ENCODE measurements around the gene OASL.

The OASL gene

DNA sequence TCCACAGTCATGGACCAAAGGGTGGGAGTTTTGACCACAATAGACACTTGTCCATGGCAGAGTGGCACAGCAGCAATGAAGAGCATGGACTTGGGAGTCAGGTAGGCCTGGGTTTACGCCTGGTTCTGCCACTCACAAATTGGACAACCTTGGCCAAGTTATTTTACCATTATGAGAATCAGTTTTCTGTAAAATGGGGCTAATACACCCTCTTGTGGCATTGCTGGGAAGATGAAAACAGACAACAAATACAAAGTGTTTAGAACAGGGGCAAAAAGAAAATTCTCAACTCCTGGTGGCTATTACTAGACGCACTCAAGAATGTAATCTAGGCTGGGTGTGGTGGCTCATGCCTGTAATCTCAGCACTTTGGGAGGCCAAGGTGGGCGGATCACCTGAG is 25.3 kb downstream of the OASL start:
- DNase-seq: no peak

GRCh38 chr12:121011820-121012219 is 27.2 kb downstream of the OASL start:
- DNase-seq: no peak

DNA sequence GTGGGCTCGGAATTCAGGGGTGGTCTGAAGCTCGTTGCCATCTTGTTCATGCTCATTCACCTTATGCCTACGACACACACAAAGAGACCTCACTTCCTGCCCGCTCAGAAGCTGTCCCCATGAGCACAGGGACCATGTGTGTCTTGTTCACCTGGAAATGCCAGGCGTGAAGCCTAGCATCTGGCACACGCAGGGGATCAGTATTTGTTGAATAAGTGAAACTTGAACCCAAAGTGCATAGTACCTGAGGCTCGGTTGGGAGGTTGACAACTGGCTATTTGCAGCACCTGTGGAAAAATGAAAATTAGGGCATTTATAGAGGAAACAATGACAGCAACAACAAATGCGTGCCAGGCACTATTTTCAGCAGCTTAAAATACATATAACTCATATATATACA is 28.2 kb downstream of the OASL start:
- DNase-seq: no peak

DNA sequence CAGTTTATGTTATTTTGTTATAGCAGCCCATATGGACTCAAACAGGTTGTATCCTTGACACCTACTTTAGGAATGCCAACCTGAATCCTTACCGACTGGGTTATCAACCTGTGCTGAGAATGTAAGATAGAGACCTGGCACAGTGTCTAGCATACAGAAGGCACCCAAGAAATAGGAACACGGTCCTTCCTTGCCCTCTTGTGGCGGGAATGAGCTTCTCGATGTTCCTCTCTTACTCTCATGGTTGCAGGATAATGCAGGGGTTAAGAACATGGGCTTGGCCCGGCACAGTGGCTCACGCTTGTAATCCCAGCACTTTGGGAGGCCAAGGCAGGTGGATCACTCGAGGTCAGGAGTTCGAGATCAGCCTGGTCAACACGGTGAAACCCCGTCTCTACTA is 29.3 kb downstream of the OASL start:
- DNase-seq: no peak

DNA sequence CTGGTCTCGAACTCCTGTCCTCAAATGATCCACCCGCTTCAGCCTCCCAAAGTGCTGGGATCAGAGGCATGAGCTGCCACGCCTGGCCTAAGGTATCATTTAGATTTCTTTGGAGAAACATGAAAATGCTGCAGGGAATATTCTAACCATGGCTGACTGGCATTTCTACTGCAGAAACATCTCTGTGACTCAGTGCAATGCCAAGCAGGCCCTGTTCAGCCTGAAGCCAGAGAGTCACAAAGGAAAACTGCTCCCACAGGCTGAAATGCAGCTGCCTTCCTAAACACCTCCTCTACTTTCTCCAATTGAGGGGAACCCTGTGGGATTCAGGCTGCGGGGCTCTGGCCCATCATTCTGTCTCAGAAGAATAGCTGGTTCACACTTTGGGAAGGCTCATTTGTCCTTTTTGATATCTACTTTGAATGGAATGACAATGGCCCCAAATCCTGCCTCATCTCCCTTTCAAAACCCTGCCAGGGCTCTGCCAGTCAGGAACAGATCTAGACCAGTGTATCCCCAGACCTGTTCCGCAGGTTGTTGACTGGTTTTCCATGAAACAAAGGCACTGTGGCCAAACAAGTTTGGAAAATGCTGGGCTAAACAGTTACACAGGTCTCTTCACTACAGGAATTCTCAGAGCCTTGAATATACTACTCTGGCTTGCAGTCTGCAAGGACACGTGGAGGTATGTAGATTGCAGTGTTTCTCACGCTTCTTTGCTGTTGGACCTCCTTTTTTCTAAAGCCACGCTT is 30.5 kb downstream of the OASL start:
- no peak for DNase-seq

- no peak for DNase-seq
Measured at GRCh38 chr12:121005346-121005815, 33.7 kb downstream of the OASL start.

- no peak for DNase-seq
Measured at GRCh38 chr12:121004253-121004815, 34.7 kb downstream of the OASL start.

DNA sequence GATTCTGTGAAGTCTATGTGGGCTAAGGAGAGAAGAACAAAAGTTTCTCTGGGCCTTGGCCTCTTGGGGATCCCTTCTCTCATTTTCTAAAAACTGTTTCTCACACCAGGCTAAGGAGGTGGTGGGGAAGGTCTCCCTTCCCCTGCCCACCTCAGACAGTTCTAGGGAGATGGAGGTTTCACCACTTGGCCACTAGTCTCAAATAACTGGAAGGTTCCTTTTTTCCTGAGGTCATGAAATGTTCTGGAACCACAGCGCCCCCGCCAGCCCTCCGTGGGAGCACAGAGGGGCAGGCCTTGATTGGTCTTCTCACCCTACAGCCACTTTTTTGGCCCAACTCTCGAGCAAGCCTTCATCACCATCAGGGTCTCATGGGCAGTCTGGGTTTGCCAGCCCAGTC is 35.4 kb downstream of the OASL start:
- DNase-seq: no peak

GRCh38 chr12:121001841-121002483 is 37.1 kb downstream of the OASL start:
- DNase-seq: no peak

GRCh38 chr12:121001060-121001459 is 38.0 kb downstream of the OASL start:
- DNase-seq: no peak

DNA sequence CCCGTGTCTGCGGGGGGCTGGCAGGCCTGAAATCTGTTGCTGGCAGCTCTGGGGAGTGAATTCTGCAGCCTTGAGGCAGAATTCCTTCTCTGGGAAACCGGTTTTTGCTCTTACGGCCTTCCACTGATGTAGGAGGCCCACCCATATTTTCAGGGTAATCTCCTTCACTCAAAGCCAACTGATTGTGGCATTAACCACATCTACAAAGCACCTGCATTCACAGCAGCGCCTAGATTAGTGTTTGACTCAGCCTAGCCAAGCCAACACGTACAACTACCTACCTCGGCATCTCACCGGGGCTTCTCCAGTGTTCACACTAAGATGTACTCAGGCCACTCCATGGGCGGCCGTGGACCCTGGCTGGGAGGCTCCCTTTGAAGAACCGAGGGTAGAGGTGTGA is 38.5 kb downstream of the OASL start:
- DNase-seq: no peak

GRCh38 chr12:120999191-121000120 is 39.6 kb downstream of the OASL start:
- no peak for DNase-seq

DNA sequence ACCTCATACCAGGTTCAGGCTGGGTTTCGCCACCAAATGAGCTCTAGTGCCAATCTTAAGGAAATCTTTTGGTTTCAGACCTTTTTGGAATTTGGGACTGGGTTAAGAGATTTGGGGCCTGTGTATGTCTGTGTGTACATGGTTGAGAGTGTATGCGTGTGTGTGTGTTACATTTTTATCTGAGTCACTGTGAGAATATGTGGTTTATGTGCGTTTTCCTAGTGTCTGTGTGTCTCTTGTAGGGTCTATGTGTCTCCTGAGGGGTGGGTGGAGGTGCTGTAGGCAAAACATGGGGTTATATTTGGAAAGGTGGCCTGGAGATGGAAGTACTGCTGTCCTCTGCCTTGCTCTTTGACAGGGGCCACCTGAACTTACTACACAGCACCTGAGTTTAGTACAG is 40.6 kb downstream of the OASL start:
- no peak for DNase-seq

GRCh38 chr12:120997448-120997847 is 41.6 kb downstream of the OASL start:
- no peak for DNase-seq

GRCh38 chr12:120996133-120996746 is 42.8 kb downstream of the OASL start:
- no peak for DNase-seq

- no peak for DNase-seq
Measured at GRCh38 chr12:120994589-120995337, 44.3 kb downstream of the OASL start.

DNA sequence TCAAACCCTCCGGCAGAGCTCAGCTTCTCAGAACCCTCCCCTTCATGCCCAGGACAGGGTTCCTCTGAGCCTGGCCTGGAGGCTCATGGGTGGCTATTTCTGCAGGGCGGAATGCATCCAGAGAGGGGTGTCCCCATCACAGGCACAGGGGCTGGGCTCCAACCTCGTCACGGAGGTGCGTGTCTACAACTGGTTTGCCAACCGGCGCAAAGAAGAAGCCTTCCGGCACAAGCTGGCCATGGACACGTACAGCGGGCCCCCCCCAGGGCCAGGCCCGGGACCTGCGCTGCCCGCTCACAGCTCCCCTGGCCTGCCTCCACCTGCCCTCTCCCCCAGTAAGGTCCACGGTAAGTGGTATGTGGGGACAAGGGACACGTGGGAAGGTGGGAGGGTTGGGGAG is 45.0 kb downstream of the OASL start:
- no peak for DNase-seq

- no peak for DNase-seq
Measured at GRCh38 chr12:120993496-120993895, 45.5 kb downstream of the OASL start.

GRCh38 chr12:120992989-120993388 is 46.1 kb downstream of the OASL start:
- DNase-seq: no peak

GRCh38 chr12:120991965-120992364 is 47.1 kb downstream of the OASL start:
- DNase-seq: no peak

DNA sequence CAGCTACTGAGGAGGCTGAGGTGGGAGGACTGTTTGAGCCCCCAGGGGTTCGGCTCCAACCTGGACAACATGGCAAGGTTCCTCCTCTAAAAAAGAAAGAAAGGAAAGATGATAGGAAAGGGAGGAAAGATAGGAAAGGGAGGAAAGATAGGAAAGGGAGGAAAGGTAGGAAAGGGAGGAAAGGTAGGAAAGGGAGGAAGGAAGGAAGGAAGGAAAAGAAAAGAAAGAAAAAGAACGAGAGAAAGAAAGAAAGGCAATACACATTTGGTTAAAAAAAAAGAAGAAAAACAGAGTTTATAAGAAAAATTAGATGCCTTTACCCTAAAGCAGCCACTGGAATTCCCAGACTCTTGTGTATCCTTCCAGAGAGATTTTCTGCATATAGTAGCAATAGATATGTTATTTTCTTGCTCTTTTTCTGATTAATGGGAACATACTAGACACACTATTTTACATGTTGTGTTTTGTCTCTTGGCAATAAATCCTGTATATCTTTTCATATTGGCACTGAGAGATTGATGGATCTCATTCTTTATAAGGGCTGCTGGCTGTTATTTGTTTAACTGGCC is 48.5 kb downstream of the OASL start:
- no peak for DNase-seq

GRCh38 chr12:120989687-120990086 is 49.4 kb downstream of the OASL start:
- DNase-seq: no peak
